ENCODE results near the gene HCN1.
"Not testable (repeated sequence)": the region's sequence is repeated elsewhere in the genome, so short reads cannot be mapped to it uniquely, and the experiment has no call there.

The HCN1 gene

DNA sequence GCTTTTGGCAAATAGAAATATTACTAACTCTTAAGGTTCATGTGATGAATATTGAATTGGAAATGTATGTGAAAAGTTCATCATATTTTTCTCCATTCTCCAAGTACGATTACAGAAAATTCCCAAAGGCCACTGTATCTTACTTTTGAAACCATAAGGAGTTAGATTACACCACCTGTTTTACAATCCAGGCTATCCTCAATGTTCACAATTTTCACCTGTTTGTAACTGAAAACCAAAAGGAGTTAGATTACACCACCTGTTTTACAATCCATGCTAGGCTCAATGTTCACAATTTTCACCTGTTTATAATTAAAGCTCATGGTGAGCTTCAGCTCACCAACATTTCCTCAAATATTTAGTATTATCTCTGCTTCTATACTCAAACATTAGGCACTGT, 188.0 kb downstream of the HCN1 start:
- TF ChIP-seq CTCF (IDR thresholded peaks at IDR 0.05; ENCODE audit: insufficient read depth, low read length, missing control alignments) = no peak
- DNase-seq (ENCODE audit: low read depth, low spot score) = no peak
- CTCF ChIA-PET = no interaction called here

GRCh38 chr5:45507178-45507577, 189.0 kb downstream of the HCN1 start:
- no peak overlapping the region for H3K4me3 ChIP-seq (ENCODE audit: low read depth, low read length)
- POLR2A ChIA-PET = no interaction called here
- DNase-seq (ENCODE audit: low read depth, low spot score) = no peak
- TF ChIP-seq CTCF (IDR thresholded peaks at IDR 0.05; ENCODE audit: insufficient read depth, low read length, missing control alignments) = no peak
- CTCF ChIA-PET = no interaction called here

More for the DNA sequence above, 188.0 kb downstream of the HCN1 start:
- POLR2A ChIA-PET = no interaction called here
- no peak overlapping the region for H3K4me3 ChIP-seq (ENCODE audit: low read depth, low read length)

DNA sequence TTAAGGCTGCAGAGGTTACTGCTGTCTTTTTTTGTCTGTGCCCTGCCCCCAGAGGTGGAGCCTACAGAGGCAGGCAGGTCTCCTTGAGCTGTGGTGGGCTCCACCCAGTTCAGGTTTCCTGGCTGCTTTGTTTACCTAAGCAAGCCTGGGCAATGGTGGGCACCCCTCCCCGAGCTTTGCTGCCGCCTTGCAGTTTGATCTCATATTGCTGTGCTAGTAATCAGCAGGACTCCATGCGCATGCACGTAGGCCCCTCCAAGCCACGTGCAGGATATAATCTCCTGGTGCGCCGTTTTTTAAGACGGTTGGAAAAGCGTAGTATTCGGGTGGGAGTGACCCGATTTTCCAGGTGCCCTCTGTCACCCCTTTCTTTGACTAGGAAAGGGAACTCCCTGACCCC, 197.2 kb downstream of the HCN1 start:
- H3K4me3 ChIP-seq (ENCODE audit: low read depth, low read length); CTCF ChIA-PET; POLR2A ChIA-PET; DNase-seq (ENCODE audit: low read depth, low spot score): not testable (repeated sequence)

- TF ChIP-seq CTCF (IDR thresholded peaks at IDR 0.05; ENCODE audit: insufficient read depth, low read length, missing control alignments) = no peak
- ChIA-PET POLR2A (no interaction called here), CTCF (no interaction called here)
- no peak for DNase-seq (ENCODE audit: low read depth, low spot score)
- no peak overlapping the region for H3K4me3 ChIP-seq (ENCODE audit: low read depth, low read length)
Measured at GRCh38 chr5:45491368-45491767, 204.8 kb downstream of the HCN1 start.

GRCh38 chr5:45484781-45485180, 211.4 kb downstream of the HCN1 start:
- ChIA-PET CTCF (no interaction called here), POLR2A (no interaction called here)
- H3K4me3 ChIP-seq (ENCODE audit: low read depth, low read length) = no peak overlapping the region
- DNase-seq (ENCODE audit: low read depth, low spot score) = no peak
- no peak for TF ChIP-seq CTCF (IDR thresholded peaks at IDR 0.05; ENCODE audit: insufficient read depth, low read length, missing control alignments)

GRCh38 chr5:45454114-45454513, 242.1 kb downstream of the HCN1 start:
- no peak overlapping the region for H3K4me3 ChIP-seq (ENCODE audit: low read depth, low read length)
- ChIA-PET CTCF (no interaction called here), POLR2A (no interaction called here)
- no peak for TF ChIP-seq CTCF (IDR thresholded peaks at IDR 0.05; ENCODE audit: insufficient read depth, low read length, missing control alignments)
- no peak for DNase-seq (ENCODE audit: low read depth, low spot score)

DNA sequence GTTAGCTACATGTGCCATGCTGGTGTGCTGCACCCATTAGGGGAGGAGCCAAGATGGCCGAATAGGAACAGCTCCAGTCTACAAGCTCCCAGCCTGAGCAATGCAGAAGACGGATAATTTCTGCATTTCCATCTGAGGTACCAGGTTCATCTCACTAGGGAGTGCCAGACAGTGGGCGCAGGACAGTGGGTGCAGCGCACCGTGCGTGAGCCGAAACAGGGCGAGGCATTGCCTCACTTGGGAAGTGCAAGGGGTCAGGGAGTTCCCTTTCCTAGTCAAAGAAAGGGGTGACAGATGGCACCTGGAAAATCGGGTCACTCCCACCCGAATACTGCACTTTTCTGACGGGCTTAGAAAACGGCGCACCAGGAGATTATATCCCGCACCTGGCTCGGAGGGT, 251.3 kb downstream of the HCN1 start:
- CTCF ChIA-PET; DNase-seq (ENCODE audit: low read depth, low spot score); H3K4me3 ChIP-seq (ENCODE audit: low read depth, low read length); POLR2A ChIA-PET: not testable (repeated sequence)

DNA sequence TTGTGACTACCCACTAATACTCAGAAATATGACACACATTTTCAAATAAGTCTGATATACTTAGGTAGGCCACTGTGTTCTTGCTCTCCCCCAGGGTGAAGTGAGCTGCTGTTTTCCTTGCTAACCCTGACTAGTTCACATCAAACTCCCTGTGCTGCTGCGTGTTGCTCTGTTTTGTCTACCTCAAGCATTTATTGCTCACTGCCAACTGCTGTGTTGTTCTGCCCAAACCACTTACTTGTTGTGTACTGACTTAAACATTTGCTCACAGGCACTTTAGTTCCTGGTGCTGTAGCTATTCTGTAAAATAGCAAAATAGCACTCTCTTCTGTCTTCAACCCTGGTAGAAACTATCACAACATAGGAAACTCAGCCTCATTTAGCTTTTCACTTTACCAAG, 255.7 kb downstream of the HCN1 start:
- ChIA-PET POLR2A (no interaction called here), CTCF (no interaction called here)
- H3K4me3 ChIP-seq (ENCODE audit: low read depth, low read length) = no peak overlapping the region
- TF ChIP-seq CTCF (IDR thresholded peaks at IDR 0.05; ENCODE audit: insufficient read depth, low read length, missing control alignments) = no peak
- DNase-seq (ENCODE audit: low read depth, low spot score) = no peak
